ENCODE measurements around the gene AKAP8L. TPM values are rescaled to one million over a fixed set of nuclear protein-coding genes. Genes with fewer than 3 reads are reported as not detected.
"Not testable (repeated sequence)": the region's sequence is repeated elsewhere in the genome, so short reads cannot be mapped to it uniquely, and the experiment has no call there.

AKAP8L gene
- total RNA-seq, 1 donor from 2014 or later: 89.9 TPM

DNA sequence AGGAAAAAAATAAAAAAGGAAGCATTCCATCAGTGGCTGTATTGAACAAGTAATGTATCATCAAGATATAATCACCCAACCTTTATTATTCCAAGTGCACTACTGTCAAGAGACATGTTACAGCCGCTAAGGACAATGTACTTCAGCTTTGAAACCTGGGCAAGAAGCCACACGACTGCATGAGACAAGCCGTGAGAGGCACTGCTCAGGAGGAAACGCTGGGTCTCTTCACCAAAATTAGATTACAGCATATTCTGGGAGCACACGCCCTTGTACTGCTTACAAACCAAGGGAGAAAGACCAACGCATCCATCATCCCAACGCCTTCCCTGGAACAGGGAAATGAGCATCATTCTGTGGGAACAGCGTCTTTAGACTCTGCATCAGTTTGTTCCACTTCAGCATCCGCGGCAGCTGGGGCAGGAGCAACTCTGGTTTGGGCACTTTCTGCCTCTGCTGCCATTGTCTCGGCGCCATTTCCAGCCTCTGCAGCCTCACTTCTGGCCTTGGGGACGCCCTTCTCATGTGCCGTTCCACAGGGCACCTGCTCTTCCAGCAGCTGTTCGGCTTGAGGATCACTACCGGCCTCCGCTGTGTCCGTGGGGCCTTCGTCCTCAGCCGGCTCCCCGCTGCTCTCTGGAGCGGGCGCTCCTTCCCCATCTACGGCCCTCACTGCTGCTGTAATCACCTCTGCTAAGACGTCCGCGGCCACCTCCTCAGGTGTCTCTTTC, 64.1 kb downstream of the AKAP8L start:
- H3K4me3 ChIP-seq (ENCODE audit: low read depth, low read length): no peak overlapping the region
- TF ChIP-seq, protein P1, sequence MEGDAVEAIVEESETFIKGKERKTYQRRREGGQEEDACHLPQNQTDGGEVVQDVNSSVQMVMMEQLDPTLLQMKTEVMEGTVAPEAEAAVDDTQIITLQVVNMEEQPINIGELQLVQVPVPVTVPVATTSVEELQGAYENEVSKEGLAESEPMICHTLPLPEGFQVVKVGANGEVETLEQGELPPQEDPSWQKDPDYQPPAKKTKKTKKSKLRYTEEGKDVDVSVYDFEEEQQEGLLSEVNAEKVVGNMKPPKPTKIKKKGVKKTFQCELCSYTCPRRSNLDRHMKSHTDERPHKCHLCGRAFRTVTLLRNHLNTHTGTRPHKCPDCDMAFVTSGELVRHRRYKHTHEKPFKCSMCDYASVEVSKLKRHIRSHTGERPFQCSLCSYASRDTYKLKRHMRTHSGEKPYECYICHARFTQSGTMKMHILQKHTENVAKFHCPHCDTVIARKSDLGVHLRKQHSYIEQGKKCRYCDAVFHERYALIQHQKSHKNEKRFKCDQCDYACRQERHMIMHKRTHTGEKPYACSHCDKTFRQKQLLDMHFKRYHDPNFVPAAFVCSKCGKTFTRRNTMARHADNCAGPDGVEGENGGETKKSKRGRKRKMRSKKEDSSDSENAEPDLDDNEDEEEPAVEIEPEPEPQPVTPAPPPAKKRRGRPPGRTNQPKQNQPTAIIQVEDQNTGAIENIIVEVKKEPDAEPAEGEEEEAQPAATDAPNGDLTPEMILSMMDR (conservative IDR thresholded peaks at IDR 0.05; ENCODE audit: low read depth, low read length): no peak
- no peak for DNase-seq (ENCODE audit: low read depth)

- no peak overlapping the region for H3K4me3 ChIP-seq (ENCODE audit: low read depth, low read length)
- TF ChIP-seq, protein P1 (conservative IDR thresholded peaks at IDR 0.05; ENCODE audit: low read depth, low read length): no peak
- DNase-seq (ENCODE audit: low read depth): no peak
Observed at GRCh38 chr19:15353908-15354307, 64.9 kb downstream of the AKAP8L start.

DNA sequence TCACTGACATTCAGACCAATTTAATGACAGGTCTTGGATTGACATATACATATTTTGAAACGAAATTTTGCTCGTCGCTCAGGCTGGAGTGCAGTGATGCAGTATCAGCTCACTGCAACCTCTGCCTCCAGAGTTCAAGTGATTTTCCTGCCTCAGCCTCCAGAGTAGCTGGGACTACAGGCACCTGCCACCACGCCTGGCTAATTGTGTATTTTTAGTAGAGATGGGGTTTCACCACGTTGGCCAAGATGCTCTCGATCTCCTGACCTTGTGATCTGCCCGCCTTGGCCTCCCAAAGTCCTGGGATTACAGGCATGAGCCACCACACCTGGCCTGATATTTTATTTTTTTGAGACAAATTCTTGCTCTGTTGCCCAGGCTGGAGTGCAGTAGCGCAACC, 66.3 kb downstream of the AKAP8L start:
- H3K4me3 ChIP-seq (ENCODE audit: low read depth, low read length): not testable (repeated sequence)

DNA sequence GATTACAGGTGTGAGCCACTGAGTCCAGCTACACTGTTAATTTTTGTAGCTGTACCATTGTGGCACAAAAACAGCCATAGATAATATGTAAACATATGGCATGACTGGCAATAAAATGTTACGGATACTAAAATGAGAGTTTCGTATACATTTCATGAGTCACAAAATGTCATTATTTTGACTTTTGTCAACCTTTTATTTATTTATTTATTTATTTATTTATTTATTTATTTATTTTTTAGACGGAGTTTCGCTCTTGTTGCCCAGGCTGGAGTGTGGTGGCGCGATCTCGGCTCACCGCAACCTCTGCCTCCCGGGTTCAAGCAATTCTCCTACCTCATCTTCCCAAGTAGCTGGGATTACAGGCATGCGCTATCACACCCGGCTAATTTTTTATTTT, 77.5 kb downstream of the AKAP8L start:
- not testable (repeated sequence) for DNase-seq (ENCODE audit: low read depth); H3K4me3 ChIP-seq (ENCODE audit: low read depth, low read length)

More for the DNA sequence above, 66.3 kb downstream of the AKAP8L start:
- DNase-seq (ENCODE audit: low read depth): not testable (repeated sequence)

- TF ChIP-seq, protein P1 (conservative IDR thresholded peaks at IDR 0.05; ENCODE audit: low read depth, low read length): no peak
- DNase-seq (ENCODE audit: low read depth): no peak
- H3K4me3 ChIP-seq (ENCODE audit: low read depth, low read length): no peak overlapping the region
Observed at GRCh38 chr19:15340086-15340485, 78.7 kb downstream of the AKAP8L start.

GRCh38 chr19:15337202-15337601, 81.6 kb downstream of the AKAP8L start:
- no peak for DNase-seq (ENCODE audit: low read depth)
- TF ChIP-seq, protein P1 (conservative IDR thresholded peaks at IDR 0.05; ENCODE audit: low read depth, low read length): no peak
- no peak overlapping the region for H3K4me3 ChIP-seq (ENCODE audit: low read depth, low read length)

GRCh38 chr19:15335992-15336391, 82.8 kb downstream of the AKAP8L start:
- H3K4me3 ChIP-seq (ENCODE audit: low read depth, low read length); DNase-seq (ENCODE audit: low read depth): not testable (repeated sequence)

DNA sequence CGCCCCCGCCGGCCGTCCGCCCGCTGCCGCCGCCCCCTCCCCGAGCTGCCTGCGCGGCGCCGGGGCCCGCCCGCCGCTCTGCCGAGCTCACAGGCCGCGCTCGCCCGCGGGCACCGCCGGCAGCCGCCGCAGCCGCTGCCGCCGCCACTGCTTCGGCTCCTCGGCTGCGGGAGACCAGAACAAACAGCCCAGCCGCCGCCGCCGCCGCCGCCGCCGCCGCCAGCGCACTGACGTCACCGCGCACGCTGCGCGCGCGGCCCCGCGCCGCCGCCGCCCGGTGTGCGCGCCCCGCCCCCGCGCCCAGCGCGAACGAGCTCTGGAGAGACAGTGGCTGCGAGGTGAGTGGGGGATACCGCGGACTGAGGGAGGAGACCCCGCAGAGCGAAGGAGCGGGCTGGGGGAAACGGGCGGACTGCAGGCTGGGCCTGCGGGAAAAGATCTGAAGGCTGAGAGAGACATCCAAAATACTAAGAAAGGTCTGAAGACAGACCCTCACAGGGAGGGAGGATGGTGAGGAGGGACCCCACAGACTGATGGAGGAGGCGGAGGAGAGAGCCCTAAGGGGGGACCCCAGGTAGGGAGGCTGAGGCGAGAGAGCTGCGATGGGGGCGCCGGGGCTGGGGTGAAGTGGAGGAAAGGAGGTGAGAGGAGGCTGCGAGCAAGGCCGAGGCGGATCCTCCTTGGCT, 86.3 kb downstream of the AKAP8L start, which contains the start of gene BRD4:
Gene BRD4 (minus strand): TSS at position 229 of the 686 bp plus-strand sequence. CDS start 59,440 bp downstream, outside the sequence.
- peak within 1 kb of the TSS; percentile 97 for H3K4me3 ChIP-seq (ENCODE audit: low read depth, low read length)
- TF ChIP-seq, protein P1 (conservative IDR thresholded peaks at IDR 0.05; ENCODE audit: low read depth, low read length): no peak
- no peak for DNase-seq (ENCODE audit: low read depth)

All from epithelial cell of proximal tubule (primary cell).